Hypothalamus (tissue), 51 donors: Measurements from ENCODE around the gene STK32C.
"Not testable (repeated sequence)": the region's sequence is repeated elsewhere in the genome, so short reads cannot be mapped to it uniquely, and the experiment has no call there.

Source experiments
- DNase-seq, 51 donors: peaks; one replicate each; lab custom pipeline; 2025; lab: John Stamatoyannopoulos, UW

The STK32C gene

GRCh38 chr10:132270721-132271457, 36.9 kb downstream of the STK32C start:
- DNase-seq = no peak

GRCh38 chr10:132270256-132270655, 37.5 kb downstream of the STK32C start:
- no peak for DNase-seq

DNA sequence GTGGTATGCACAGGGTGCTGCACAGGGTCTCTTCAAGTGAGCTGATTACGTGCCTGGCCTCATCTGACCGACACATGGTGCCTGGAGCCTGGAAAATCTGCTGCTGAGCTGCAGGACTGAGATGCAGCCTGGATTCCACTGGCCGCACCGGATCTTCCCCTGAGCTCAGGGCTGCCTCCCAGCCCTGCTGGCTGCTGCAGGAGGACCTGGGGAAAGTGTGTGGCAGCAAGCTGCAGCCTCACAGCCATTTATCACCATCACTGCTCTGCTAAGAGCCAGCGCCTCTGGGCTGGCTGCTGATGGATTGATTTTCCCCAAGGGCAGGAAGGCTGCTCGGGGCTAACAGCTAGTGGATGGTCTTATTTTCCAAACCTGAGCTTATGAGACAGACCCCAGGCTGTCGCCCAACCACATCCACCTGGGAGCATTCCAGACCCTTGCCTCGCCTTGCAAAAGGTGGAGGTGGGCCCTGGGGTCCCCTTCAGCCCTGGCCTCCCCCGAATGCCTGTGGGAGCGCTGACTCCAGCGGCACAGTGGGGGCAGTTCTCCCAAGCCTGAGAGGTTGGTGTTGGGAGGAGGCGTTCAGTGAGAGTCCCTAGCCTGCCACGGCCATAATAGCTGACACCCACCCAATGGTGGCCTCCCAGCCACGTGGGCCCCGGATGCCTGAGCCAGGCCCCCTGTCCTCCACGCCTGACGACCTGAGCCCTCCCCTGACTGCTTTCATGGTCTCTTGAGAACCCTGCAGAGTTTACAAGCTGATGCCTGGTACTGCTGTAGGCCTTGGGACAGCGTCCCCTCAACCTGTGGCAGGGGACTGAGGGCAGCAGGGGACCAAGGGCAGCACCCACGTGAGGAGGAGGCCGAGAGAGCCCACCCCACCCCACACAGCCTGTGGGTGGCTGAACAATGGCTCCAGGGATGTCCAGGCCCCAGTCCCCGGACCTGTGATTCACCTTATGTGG, 38.2 kb downstream of the STK32C start:
- DNase-seq = no peak

GRCh38 chr10:132267916-132268315, 39.8 kb downstream of the STK32C start:
- DNase-seq = not testable (repeated sequence)

GRCh38 chr10:132266594-132267161, 41.1 kb downstream of the STK32C start:
- peak in 2 of 51 donors; percentile 16 to 28 for DNase-seq

DNA sequence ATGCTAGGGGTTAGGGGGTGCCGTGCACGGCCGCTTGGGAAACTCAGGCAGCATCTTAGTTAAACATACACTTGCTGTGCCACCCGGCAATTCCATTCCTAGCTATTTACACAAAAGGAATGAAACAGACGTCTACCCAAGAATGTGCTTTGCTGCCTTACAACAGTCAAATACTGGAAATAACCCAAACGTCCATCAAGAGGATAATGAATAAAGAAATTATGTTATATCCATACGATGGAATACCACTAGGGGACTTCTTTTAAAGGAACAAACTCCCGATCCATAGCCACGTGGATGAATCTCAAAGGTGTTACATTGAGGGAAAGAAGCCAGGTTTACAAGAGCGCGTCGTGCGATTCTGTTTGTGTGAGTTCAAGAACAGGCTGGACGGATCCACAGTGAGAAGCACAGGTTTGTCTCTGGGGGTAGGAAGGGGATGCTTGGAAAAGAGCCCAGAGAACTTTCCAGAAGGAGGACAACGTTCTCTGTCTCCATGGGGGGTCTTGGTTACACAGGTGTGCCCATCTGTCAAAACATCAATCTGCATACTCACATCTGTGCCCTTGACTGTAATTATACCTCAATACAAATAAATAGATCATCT, 41.8 kb downstream of the STK32C start:
- DNase-seq = no peak

- peak in 6 of 51 donors; percentile 13 to 42 (median 24) for DNase-seq
These were observed 42.5 kb downstream of the STK32C start for GRCh38 chr10:132264966-132265889.

DNA sequence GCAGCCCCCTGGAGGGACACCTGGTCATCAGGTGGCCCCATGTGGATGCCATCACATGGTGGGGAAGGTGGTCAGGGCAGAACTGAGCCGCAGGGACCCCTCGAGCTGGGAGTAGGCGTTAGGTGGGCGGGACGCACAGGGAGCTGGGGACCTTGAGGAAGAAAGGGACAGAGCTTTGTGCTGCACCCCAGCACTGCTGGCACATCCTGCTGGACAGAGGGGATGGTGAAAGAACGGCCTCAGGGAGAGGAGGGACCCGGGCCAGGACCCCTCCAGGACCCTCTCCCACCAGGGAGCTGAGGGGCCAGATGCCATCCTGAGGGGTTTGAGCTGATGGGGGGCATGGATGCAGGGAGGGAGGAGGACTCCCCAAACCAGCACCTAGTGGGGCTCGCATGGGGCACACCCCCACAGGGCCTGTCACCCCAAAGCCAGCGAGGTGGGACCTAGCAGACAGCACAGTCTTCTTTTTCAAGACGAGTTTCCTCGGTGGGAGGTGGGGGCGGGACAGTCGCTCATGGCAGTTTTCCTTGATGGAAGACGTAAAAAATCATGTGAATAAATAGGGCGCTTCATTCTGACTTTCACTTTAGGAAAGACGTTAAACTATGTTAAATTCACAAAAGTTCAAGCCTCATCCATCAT, 43.3 kb downstream of the STK32C start:
- DNase-seq = no peak

GRCh38 chr10:132263866-132264265, 43.9 kb downstream of the STK32C start:
- no peak for DNase-seq

- peak in 8 of 51 donors; percentile 11 to 47 (median 30) for DNase-seq
These were observed 47.9 kb downstream of the STK32C start for GRCh38 chr10:132259702-132260482.

GRCh38 chr10:132258423-132258822, 49.3 kb downstream of the STK32C start:
- no peak for DNase-seq

GRCh38 chr10:132257907-132258306, 49.8 kb downstream of the STK32C start:
- no peak for DNase-seq

GRCh38 chr10:132257271-132257670, 50.5 kb downstream of the STK32C start:
- no peak for DNase-seq

- DNase-seq = no peak
These were observed 50.9 kb downstream of the STK32C start for GRCh38 chr10:132256866-132257265.

GRCh38 chr10:132255489-132256344, 52.0 kb downstream of the STK32C start:
- DNase-seq = no peak

- DNase-seq = no peak
These were observed 52.9 kb downstream of the STK32C start for GRCh38 chr10:132254841-132255240.

DNA sequence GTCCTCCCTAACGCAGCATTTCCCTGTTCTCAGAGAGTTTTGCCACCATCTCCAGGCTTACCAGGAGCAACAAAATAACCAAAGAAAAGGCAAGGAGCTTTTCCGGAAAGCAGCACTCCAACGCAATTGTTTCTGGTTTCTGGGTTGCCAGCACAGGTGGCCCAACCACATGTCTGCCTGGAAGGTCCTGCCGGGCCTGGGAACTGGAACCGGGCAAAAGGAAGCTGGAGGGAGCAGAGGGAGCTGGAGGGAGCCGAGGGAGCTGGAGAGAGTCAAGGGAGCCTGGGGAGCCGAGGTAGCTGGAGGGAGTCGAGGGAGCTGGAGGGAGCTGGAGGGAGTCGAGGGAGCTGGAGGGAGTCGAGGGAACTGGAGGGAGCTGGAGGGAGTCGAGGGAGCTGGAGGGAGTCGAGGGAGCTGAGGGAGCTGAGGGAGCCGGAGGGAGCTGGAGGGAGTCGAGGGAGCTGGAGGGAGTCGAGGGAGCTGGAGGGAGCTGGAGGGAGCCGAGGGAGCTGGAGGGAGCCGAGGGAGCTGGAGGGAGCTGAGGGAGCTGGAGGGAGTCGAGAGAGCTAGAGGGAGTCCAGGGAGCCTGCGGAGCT, 54.6 kb downstream of the STK32C start:
- no peak for DNase-seq
